GM19468 (cell line): ENCODE results near the gene TICAM1.
"Not testable (repeated sequence)": the region's sequence is repeated elsewhere in the genome, so short reads cannot be mapped to it uniquely, and the experiment has no call there.

Source experiments
- ATAC-seq: cut with Tn5 transposase; IDR thresholded peaks from one replicate; pipeline ENCODE4 v1.9.1; 2021; ENCODE audit warnings: mild to moderate bottlenecking, moderate library complexity, moderate number of reproducible peaks; ENCODE audit not compliant: unreplicated experiment; ENCODE audit errors: extremely low read depth

Gene TICAM1

DNA sequence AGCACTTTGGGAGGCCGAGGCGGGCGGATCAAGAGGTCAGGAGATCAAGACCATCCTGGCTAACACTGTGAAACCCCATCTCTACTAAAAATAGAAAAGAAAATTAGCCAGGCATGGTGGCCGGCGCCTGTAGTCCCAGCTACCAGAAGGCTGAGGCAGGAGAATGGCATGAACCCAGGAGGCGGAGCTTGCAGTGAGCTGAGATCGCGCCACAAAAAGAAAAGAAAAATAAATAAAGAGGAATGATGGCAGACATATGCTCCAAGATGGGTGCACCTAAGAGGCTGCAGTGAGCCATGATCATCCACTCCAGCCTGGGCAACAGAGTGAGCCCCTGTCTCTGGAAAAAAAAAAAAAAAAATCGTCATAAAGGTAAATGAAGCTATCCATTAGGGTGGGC lies 14.5 kb upstream of the TICAM1 start:
- not testable (repeated sequence) for ATAC-seq

DNA sequence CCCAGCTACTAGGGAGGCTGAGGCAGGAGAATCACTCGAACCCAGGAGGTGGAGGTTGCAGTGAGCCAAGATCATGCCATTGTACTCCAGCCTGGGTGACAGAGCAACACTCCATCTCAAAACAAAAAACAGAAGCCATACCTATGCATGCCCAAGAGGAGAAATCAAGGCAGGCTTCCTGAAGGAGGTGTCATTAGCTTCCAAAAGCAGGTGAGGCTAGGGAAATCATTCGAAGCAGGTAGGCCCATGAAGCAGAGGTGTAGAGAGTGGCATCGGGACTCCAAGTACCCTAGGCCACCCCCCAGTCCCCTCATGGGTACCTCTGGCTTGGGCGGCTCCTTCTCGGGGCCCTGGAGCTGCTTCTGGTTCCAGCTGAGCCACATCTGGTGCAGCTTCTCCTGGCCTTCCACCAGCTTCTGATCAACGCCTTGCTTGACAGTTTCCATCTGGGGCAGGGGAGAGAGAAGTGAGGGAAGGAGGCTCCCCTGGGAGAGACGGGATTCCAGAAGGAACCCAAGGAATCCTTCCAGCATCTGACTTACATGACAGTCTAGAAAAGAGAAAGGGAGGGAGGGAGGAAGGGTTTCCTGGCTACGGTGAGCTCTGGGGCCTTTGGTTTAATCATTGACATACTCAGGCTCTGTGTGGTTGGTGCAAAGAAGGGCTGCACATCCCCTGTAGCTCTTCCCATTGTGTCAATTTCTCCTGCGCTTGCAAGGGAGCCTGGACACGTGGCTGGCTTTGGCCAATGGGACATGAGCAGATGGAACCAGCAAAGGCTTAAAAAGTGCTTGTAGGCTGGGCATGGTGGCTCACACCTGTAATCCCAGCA lies 13.1 kb upstream of the TICAM1 start:
- no peak for ATAC-seq

DNA sequence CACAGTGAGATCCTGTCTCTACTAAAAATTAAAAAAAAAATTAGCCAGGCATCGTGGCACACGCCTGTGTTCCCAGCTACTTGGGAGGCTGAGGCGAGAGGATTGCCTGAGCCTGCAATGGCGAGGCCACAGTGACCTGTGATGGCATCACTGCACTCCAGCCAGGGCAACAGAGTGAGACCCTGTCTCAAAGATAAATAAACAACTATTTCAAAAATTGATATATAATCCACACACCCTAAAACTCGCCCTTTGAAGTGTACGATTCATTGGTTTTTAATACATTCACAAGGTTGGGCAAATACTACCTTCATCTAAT lies 12.1 kb upstream of the TICAM1 start:
- no peak for ATAC-seq

GRCh38 chr19:4839192-4839591 lies 7.7 kb upstream of the TICAM1 start:
- ATAC-seq: no peak

GRCh38 chr19:4832776-4833175 lies 1.3 kb upstream of the TICAM1 start:
- ATAC-seq: no peak

DNA sequence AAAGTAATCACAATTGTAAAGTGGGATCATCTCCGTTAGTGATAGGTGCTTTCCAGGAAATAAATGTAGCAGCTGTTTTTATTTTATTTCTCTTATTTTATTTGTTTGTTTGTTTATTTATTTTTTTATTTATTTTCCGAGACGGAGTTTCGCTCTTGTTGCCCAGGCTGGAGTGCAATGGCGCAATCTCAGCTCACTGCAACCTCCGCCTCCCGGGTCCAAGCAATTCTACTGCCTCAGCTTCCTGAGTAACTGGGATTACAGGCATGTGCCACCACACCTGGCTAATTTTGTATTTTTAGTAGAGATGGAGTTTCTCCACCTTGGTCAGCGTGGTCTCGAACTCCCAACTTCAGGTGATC lies 448 bp upstream of the TICAM1 start:
- not testable (repeated sequence) for ATAC-seq

DNA sequence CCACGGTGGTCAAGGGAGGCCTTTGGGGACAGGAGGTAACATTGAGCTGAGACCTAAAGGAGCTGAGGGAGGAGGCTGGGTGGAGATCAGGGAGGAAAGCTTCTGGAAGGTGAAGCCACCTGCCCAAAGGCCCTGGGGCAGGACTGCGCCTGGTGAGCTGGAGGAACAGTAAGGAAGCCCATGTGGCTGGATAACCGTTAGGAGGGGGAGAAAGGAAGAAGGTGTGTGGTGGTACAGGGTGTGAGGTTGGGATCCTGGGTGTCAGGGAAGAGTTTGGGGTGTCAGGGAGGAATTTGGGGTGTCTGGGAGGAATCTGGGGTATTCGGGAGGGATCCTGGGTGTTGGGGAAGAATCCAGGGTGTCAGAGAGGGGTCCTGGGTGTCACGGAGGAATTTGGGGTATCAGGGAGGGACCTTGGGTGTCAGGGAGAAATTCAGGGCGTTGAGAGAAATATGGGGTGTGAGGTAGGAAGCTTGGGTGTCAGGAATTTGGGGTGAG lies 695 bp downstream of the TICAM1 start:
- ATAC-seq: no peak

GRCh38 chr19:4830332-4830731 lies 1.2 kb downstream of the TICAM1 start:
- ATAC-seq: no peak

GRCh38 chr19:4829001-4829712 lies 2.4 kb downstream of the TICAM1 start:
- ATAC-seq: no peak

- no peak for ATAC-seq
Measured at GRCh38 chr19:4823577-4823976, 7.9 kb downstream of the TICAM1 start.

DNA sequence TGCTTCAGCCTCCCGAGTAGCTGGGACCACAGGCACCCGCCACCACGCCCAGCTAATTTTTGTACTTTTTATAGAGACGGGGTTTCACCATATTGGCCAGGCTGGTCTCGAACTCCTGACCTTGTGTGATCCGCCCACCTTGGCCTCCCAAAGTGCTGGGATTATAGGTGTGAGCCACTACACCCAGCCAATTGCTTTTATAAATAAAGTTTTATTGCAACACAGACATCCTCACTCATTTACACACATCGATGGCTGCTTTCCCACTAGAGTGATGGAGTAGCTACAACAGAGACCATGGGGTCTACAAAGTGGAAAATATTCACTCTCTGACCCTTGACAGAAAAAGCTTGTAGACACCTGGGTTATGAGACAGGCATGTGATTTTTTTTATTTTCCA lies 9.2 kb downstream of the TICAM1 start:
- ATAC-seq: not testable (repeated sequence)

DNA sequence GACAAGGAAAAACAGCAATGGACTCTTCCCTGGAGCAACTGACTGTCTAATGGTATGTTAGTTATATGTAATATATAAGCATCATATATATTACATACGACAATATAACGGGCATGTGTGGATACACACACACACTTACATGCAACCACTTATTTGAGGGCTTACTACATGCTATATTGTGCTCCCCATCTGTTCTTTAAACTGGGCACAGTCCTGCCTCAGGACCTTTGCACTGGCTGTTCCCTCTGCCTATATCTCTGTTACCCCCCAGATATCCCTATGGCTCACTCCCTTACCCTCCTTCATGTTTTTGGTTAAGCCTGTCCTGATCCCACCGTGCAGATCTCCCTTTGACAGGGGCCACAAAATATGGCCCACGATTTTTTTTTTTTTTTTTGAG lies 10.2 kb downstream of the TICAM1 start:
- ATAC-seq: no peak

- no peak for ATAC-seq
Measured at GRCh38 chr19:4817467-4818277, 13.8 kb downstream of the TICAM1 start.

DNA sequence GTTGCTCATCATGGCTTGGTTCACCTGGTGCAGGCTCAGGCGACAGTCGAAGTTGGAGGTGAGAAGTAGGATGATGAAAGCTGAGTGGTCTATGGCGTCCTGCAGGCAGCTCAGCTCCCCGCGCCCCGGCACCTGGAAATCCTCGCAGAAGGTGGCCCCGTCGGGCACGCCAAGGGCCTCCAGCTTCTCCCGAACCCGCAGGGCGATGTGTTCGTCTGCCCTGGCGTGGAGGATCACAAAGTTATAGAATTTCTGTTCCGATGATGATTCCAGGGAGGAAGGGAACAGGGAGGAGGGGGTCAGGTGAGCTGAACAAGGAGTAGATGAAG lies 14.6 kb downstream of the TICAM1 start:
- ATAC-seq: no peak

DNA sequence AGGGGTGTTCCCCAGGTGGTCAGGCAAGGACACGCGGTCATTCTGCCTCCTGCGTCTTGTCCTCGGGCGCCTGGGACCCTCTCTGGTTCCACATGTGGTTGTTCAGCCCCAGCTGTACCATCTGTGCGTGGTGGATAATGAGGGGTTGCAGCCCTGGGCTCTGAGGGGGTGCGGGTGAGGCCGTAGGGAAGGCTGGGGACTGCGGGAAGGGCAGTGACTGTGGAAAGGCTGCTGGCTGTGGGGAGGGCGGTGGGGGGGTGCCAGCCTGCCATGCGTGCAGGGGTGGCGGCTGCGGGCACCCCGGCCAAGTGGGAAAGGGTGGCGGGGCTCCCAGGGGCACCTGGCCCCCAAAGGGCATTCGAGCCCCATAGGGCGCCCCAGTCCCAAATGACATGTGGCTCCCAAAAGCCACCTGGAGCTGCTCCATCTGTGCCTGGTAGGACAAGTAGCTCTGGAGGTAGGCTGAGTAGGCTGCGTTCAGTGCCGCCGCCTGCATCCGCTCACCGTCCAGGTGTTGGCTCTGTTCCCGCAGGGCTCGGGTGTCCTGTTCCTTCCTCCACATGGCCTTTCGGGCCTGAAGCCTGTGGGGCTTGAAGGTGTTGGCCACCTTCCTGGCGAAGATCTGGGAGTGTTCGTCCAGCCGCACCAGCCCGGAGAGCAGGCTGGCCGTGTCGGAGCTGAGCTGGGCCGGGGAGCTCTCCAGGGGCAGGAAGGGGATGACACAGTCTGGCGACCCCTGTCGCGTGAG lies 15.1 kb downstream of the TICAM1 start:
- no peak for ATAC-seq

DNA sequence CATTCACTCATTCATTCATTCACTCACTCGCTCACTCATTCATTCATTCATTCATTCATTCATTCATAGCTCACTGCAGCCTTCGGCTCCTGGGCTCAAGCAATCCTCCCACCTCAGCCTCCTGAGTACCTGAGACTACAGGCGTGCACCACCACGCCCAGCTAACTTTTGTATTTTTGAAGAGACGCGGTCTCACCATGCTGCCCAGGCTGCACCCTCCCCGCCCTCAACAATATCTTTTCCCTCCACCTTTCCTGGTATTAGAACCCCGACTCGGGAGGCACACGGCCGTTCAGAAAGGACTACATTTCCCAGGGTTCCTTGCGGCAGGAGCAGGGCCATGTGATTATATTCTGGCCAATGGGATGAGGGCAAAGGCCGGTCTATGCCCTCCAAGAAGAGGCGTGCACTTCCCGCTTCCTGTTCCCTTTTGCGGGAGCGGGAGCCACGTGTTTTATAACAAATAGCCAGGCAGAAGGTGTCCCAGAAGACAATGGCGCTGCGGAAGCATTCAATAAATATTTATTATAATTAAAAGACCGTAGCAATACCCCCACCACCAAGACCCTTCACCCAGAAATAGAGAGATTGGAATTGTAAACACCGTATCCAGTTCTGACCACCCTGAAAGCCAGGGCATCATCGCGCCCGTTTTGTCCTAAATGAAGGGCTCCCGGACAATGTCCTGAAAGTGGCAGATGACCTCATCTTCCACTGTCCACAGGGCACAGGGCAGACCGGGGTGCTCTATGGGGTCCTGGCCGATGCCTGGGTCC lies 15.9 kb downstream of the TICAM1 start:
- no peak for ATAC-seq

DNA sequence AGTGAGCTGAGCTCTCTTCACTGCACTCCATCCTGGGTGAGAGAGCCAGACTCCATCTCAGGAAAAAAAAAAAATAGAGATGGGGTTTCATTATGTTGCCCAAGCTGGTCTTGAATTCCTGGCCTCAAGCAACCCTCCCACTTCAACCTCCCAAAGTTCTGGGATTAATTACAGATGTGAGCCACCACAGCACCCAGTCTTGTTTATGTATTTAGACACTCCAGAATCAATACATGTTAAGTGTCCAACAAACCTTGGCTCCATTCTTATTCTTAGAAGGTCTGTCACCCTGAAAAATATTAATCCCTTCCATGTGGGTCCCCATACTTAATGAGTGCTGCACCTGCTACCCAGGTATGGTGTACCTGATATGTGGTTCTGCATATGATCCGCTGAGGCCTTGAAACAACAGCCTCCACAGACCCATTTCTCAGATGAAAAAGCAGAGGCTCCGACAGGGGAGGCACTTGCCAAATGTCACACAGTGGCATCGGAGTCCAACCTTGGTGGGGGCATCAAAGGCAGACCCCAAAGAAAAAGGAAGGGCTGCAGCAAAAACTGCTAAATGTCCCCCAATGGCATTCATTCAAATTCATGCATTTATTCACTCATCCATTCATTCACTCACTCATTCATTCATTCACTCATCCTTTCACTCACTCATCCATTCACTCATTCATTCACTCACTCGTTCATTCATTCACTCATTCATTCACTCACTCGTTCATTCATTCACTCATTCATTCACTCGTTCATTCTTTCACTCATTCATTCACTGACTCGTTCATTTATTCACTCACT lies 16.7 kb downstream of the TICAM1 start:
- no peak for ATAC-seq

- ATAC-seq: no peak
Measured at GRCh38 chr19:4811328-4812131, 20.0 kb downstream of the TICAM1 start.
